ENCODE measurements around the gene KIF23.

DNA sequence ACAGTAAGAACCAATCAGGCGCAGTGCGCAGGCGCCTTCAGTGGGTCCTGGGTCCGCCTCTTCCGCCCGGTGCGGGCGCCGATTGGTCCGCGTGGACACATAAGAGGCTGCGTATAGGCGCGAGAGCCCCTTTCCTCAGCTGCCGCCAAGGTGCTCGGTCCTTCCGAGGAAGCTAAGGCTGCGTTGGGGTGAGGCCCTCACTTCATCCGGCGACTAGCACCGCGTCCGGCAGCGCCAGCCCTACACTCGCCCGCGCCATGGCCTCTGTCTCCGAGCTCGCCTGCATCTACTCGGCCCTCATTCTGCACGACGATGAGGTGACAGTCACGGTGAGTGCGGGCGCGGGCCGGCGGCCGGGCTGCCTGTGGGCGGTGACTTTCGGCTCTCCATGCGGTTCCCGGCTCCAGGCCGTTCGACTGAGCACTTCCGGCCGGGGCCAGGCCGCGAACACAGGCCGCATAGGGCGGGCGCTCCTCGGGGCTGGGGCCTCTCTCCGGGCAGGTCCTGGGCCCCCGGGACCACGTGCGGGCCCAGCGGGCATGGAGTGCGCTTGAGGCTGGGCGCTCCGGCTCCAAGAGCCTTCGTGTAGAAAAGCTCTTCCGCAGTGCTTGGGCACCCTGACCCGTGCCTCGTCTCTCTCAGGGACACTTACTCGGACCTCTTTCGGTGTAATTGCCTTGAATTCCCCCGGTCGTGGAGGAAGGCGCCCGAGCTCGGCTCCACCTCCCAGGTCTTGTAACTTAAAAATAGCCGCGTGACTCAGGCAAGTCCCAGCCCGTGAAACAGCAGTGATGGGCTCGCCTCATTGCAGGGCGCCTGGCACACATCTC, 38.8 kb downstream of the KIF23 start, which contains the start of gene RPLP1:
- no peak for TF ChIP-seq FOXM1 (IDR thresholded peaks at IDR 0.05; ENCODE audit: borderline replicate concordance)
- no peak for TF ChIP-seq SUZ12 (IDR thresholded peaks at IDR 0.05)
- TF ChIP-seq BHLHE40 (IDR thresholded peaks at IDR 0.05; ENCODE audit: borderline replicate concordance) = no peak
- no peak for TF ChIP-seq FOXK2 (IDR thresholded peaks at IDR 0.05)
- no peak for TF ChIP-seq HDGF (IDR thresholded peaks at IDR 0.05; ENCODE audit: borderline replicate concordance)
- TF ChIP-seq LEF1 (IDR thresholded peaks at IDR 0.05; ENCODE audit: borderline replicate concordance) = no peak
- no peak for TF ChIP-seq NFRKB (IDR thresholded peaks at IDR 0.05)
- TF ChIP-seq, protein P1, sequence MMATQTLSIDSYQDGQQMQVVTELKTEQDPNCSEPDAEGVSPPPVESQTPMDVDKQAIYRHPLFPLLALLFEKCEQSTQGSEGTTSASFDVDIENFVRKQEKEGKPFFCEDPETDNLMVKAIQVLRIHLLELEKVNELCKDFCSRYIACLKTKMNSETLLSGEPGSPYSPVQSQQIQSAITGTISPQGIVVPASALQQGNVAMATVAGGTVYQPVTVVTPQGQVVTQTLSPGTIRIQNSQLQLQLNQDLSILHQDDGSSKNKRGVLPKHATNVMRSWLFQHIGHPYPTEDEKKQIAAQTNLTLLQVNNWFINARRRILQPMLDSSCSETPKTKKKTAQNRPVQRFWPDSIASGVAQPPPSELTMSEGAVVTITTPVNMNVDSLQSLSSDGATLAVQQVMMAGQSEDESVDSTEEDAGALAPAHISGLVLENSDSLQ (IDR thresholded peaks at IDR 0.05) = no peak
- TF ChIP-seq CTBP1 (IDR thresholded peaks at IDR 0.05; ENCODE audit: borderline replicate concordance) = no peak
